ENCODE measurements around the gene TAPBP. TPM values are rescaled to one million over a fixed set of nuclear protein-coding genes. Genes with fewer than 3 reads are reported as not detected.
"Not testable (repeated sequence)": the region's sequence is repeated elsewhere in the genome, so short reads cannot be mapped to it uniquely, and the experiment has no call there.

Gene TAPBP
- total and polyA plus RNA-seq, 3 experiments from 2014 or later: 211 to 500 (median 213) TPM

DNA sequence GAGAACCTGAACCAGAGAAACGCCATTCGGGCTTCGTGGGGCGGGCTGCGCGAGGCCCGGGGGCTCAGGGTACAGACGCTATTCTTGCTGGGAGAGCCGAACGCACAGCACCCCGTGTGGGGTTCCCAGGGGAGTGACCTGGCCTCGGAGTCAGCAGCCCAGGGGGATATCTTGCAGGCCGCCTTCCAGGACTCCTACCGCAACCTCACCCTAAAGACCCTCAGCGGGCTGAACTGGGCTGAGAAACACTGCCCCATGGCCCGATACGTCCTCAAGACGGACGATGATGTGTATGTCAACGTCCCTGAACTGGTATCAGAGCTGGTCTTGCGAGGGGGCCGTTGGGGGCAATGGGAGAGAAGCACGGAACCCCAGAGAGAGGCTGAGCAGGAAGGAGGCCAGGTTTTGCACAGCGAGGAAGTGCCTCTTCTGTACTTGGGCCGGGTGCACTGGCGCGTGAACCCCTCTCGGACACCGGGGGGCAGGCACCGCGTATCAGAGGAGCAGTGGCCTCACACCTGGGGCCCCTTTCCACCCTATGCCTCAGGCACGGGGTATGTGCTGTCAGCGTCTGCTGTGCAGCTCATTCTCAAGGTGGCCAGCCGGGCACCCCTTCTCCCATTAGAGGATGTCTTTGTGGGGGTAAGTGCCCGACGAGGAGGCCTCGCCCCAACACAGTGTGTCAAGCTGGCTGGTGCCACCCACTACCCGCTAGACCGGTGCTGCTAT lies 36.1 kb downstream of the TAPBP start:
- peaks cover 29% of the 10 kb centered on the region for H3K36me3 ChIP-seq (ENCODE audit: insufficient read depth, low read length)
- CTCF ChIA-PET: interaction anchor here (0.6 to 3.8 kb wide), 18 partner anchors 11 to 433 kb away, joined by 3 to 38 read pairs (median 4); partner anchors contain the start of genes PFDN6, RGL2 and WDR46
- no peaks in the 10 kb centered on the region for H3K27me3 Mint-ChIP-seq
- no peaks in the 10 kb centered on the region for H3K27me3 ChIP-seq (ENCODE audit: insufficient read depth, low read length, poor library complexity, severe bottlenecking)
- DNase-seq: peak; percentile 16 to 63 (median 34)
- POLR2A ChIA-PET: interaction anchor here (0.5 to 2.8 kb wide), 19 partner anchors 9 to 306 kb away, joined by 3 to 41 read pairs (median 4); partner anchors contain the start of genes HLA-DPA1, PFDN6, RGL2 and RING1
- H3K9me3 ChIP-seq (ENCODE audit: low read length): no peaks in the 10 kb centered on the region
- H3K27ac Mint-ChIP-seq: peak overlapping the region; percentile 89 to 96 (median 92)
- peak overlapping the region; percentile 80 for H3K4me3 ChIP-seq (ENCODE audit: low read length)
- H3K4me1 ChIP-seq (ENCODE audit: insufficient read depth, low read length): peaks cover 50% of the 10 kb centered on the region
- peaks cover 56 to 89% (median 71%) of the 10 kb centered on the region in 3 donors for H3K4me1 Mint-ChIP-seq
- H3K4me3 Mint-ChIP-seq: peak overlapping the region; percentile 88 to 98 (median 89)
- H3K9me3 Mint-ChIP-seq: no peaks in the 10 kb centered on the region
- peaks cover 0 to 90% (median 20%) of the 10 kb centered on the region in 3 donors for H3K36me3 Mint-ChIP-seq
- H3K27ac ChIP-seq (ENCODE audit: low read depth, low read length): peak overlapping the region; percentile 68

DNA sequence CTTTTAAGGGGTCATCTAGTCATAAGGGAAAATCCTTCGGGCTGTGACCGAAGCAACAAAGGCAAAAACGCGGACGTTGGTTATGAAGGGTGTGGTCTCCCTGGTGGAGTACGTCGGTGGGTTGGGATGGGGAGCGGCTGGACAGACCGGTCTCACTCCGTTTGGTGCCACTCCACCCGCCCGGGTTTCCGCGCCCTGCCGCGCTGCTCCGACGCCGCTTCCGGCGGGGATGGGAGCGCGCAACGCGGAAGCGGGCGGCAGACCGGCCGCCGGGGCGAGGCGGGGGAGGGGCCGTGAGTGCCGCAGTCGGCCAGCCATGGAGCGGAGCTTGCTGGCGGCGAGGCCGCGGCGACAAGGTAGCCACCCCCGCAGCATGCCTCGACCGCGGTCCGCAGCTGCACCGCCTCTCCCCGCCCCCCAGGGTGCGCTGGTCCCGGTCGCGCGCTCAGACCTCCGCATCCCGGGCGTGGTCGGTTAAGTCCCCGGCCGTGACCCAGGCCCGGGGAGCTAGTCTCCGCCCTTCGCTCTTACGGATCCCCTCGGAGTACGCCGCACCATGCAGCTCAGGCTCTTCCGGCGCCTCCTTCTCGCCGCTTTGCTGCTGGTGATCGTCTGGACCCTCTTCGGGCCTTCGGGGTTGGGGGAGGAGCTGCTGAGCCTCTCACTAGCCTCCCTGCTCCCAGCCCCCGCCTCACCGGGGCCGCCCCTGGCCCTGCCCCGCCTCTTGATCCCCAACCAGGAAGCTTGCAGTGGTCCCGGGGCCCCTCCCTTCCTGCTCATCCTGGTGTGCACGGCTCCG lies 36.8 kb downstream of the TAPBP start, which contains the start of gene B3GALT4:
Gene B3GALT4, plus strand, starts transcription at position 260 of the 799 bp plus-strand sequence. Its CDS starts 297 bp downstream, at position 557.
- Mint-ChIP-seq H3K4me1 (peaks cover 61 to 92% (median 79%) of the 10 kb centered on the region in 3 donors), H3K36me3 (peaks cover 0 to 89% (median 16%) of the 10 kb centered on the region in 3 donors), H3K27me3 (no peaks in the 10 kb centered on the region), H3K4me3 (peak within 1 kb of the TSS; percentile 88 to 98 (median 89)), H3K9me3 (no peaks in the 10 kb centered on the region), H3K27ac (peak within 1 kb of the TSS; percentile 90 to 99 (median 94))
- H3K4me3 ChIP-seq (ENCODE audit: low read length): peak within 1 kb of the TSS; percentile 80
- H3K4me1 ChIP-seq (ENCODE audit: insufficient read depth, low read length): peaks cover 57% of the 10 kb centered on the region
- no peaks in the 10 kb centered on the region for H3K27me3 ChIP-seq (ENCODE audit: insufficient read depth, low read length, poor library complexity, severe bottlenecking)
- POLR2A ChIA-PET: interaction anchor here (0.6 to 2.8 kb wide), 20 partner anchors 10 to 305 kb away, joined by 3 to 41 read pairs (median 4); partner anchors contain the start of genes HLA-DPA1, PFDN6, RGL2 and RING1
- CTCF ChIA-PET: interaction anchor here (0.6 to 3.8 kb wide), 18 partner anchors 11 to 432 kb away, joined by 3 to 38 read pairs (median 4); partner anchors contain the start of genes PFDN6, RGL2 and WDR46
- peak; percentile 58 to 79 (median 73) for DNase-seq
- H3K36me3 ChIP-seq (ENCODE audit: insufficient read depth, low read length): peaks cover 26% of the 10 kb centered on the region
- peak within 1 kb of the TSS; percentile 68 for H3K27ac ChIP-seq (ENCODE audit: low read depth, low read length)
- no peaks in the 10 kb centered on the region for H3K9me3 ChIP-seq (ENCODE audit: low read length)

DNA sequence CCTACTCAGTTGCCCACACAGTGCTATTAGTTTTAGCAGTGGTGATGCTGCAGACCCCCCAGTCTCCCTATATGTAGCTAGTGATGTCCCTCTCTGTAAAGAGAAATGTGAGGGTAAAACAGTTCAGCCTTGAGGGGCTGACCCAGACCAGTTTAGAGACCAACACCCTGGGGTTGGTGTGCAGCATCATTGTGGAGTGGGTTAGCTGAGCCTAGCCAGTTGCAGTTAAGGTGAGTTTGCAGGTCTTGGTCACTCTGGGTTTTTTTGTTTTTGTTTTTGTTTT lies 37.4 kb downstream of the TAPBP start:
- peak overlapping the region; percentile 68 for H3K27ac ChIP-seq (ENCODE audit: low read depth, low read length)
- Mint-ChIP-seq H3K4me3 (peak overlapping the region; percentile 83 to 98 (median 87)), H3K27ac (peak overlapping the region; percentile 16 to 99 (median 94)), H3K27me3 (no peaks in the 10 kb centered on the region), H3K9me3 (no peaks in the 10 kb centered on the region), H3K4me1 (peaks cover 64 to 95% (median 84%) of the 10 kb centered on the region in 3 donors), H3K36me3 (peaks cover 0 to 90% (median 15%) of the 10 kb centered on the region in 3 donors)
- H3K4me3 ChIP-seq (ENCODE audit: low read length): peak overlapping the region; percentile 80
- H3K36me3 ChIP-seq (ENCODE audit: insufficient read depth, low read length): peaks cover 24% of the 10 kb centered on the region
- H3K4me1 ChIP-seq (ENCODE audit: insufficient read depth, low read length): peaks cover 57% of the 10 kb centered on the region
- no peaks in the 10 kb centered on the region for H3K9me3 ChIP-seq (ENCODE audit: low read length)
- POLR2A ChIA-PET: interaction anchor here (0.6 to 2.8 kb wide), 14 partner anchors 11 to 305 kb away, joined by 3 to 41 read pairs (median 4); partner anchors contain the start of genes HLA-DPA1, PFDN6, RGL2 and WDR46
- DNase-seq: no peak
- H3K27me3 ChIP-seq (ENCODE audit: insufficient read depth, low read length, poor library complexity, severe bottlenecking): no peaks in the 10 kb centered on the region
- CTCF ChIA-PET: interaction anchor here (0.9 to 3.8 kb wide), 10 partner anchors 12 to 431 kb away, joined by 3 to 38 read pairs (median 10); partner anchors contain the start of genes PFDN6, RGL2 and WDR46

DNA sequence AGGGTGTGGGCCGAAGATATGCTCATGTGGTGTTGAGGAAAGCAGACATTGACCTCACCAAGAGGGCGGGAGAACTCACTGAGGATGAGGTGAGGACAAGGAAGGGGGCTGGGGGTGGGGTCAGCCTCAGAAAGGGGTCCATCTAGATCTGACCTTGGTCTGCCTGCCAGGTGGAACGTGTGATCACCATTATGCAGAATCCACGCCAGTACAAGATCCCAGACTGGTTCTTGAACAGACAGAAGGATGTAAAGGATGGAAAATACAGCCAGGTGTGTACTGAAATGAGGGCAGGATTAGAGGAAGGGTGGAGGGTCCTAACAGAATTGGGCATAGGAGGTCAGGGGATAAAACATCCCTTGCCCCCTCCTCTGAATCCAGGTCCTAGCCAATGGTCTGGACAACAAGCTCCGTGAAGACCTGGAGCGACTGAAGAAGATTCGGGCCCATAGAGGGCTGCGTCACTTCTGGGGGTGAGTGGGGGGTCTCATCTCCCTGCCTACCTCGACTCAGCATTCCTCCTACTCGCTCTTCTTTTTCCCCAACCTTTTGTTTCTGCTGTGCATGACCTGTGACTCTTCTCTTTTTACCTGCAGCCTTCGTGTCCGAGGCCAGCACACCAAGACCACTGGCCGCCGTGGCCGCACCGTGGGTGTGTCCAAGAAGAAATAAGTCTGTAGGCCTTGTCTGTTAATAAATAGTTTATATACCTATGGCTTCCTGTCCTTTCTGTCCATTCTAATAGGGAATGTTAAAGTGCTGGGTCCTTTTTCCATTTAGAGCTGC lies 37.9 kb downstream of the TAPBP start:
- CTCF ChIA-PET: interaction anchor here (0.6 to 3.8 kb wide), 7 partner anchors 13 to 1834 kb away, joined by 3 to 38 read pairs (median 11); partner anchors contain the start of genes PFDN6, RGL2 and WDR46
- Histone ChIP-seq H3K4me1 (ENCODE audit: insufficient read depth, low read length) (peaks cover 59% of the 10 kb centered on the region), H3K4me3 (ENCODE audit: low read length) (peak overlapping the region; percentile 80), H3K27ac (ENCODE audit: low read depth, low read length) (peak overlapping the region; percentile 68), H3K36me3 (ENCODE audit: insufficient read depth, low read length) (peaks cover 24% of the 10 kb centered on the region)
- H3K36me3 Mint-ChIP-seq: peaks cover 0 to 90% (median 12%) of the 10 kb centered on the region in 3 donors
- H3K9me3 Mint-ChIP-seq; DNase-seq; H3K27me3 ChIP-seq (ENCODE audit: insufficient read depth, low read length, poor library complexity, severe bottlenecking); H3K27me3 Mint-ChIP-seq; H3K9me3 ChIP-seq (ENCODE audit: low read length): not testable (repeated sequence)
- H3K4me1 Mint-ChIP-seq: peaks cover 64 to 95% (median 84%) of the 10 kb centered on the region in 3 donors
- H3K27ac Mint-ChIP-seq: peak overlapping the region; percentile 16 to 99 (median 94)
- POLR2A ChIA-PET: interaction anchor here (1.0 to 2.8 kb wide), 7 partner anchors 11 to 202 kb away, joined by 3 to 41 read pairs (median 17); partner anchors contain the start of genes HLA-DPA1, PFDN6, RGL2 and WDR46
- H3K4me3 Mint-ChIP-seq: peak overlapping the region; percentile 83 to 98 (median 87)

DNA sequence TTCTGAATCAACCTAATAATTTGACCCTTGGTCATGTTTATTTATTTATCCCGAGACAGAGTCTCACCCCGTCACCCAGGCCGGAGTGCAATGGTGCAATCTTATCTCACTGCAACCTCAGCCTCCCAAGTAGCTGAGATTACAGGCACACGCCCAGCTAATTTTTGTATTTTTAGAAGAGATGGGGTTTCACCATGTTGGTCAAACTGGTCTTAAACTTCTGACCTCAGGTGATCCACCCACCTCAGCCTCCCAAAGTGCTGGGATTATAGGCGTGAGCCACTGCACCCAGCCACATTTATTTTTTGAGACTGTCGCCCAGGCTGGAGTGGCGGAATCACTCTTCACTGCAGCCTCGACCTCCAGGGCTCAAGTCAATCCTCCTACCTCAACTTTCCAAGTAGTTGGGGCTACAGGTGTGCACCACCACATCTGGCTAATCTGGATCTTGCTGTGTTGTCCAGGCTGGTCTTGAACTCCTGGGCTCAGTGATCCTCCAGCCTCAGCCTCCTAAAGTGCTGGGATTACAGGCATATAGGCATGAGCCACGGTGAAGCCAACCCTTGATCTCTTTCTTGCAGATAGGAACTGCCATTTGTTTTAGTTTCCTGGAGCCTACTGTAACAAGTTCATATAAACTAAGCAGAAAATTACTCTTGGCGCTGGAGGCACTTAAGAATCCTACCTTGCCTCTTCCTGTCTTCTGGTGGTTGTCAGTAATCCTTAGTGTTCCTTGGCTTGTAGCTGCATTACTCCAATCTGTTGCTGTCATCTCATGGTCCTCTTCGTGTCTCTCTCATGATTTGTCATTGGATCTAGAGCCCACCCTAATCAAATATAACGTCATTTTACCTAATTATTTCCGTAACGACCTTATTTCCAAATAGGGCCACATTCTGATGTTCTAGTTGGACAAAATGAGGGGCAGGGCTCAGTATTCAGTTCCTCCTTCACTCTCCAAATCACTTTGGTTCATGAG lies 39.7 kb downstream of the TAPBP start:
- no peak for DNase-seq
- Histone ChIP-seq H3K4me1 (ENCODE audit: insufficient read depth, low read length) (peaks cover 68% of the 10 kb centered on the region), H3K9me3 (ENCODE audit: low read length) (no peaks in the 10 kb centered on the region), H3K27me3 (ENCODE audit: insufficient read depth, low read length, poor library complexity, severe bottlenecking) (no peaks in the 10 kb centered on the region), H3K36me3 (ENCODE audit: insufficient read depth, low read length) (peaks cover 27% of the 10 kb centered on the region), H3K27ac (ENCODE audit: low read depth, low read length) (peak overlapping the region; percentile 68), H3K4me3 (ENCODE audit: low read length) (no peak overlapping the region)
- H3K4me3 Mint-ChIP-seq: peak overlapping the region; percentile 84 to 100 (median 99)
- peak overlapping the region; percentile 92 to 100 (median 99) for H3K27ac Mint-ChIP-seq
- H3K36me3 Mint-ChIP-seq: peaks cover 0 to 82% (median 16%) of the 10 kb centered on the region in 3 donors
- H3K27me3 Mint-ChIP-seq: no peaks in the 10 kb centered on the region
- POLR2A ChIA-PET: no interaction called here
- no peaks in the 10 kb centered on the region for H3K9me3 Mint-ChIP-seq
- CTCF ChIA-PET: no interaction called here
- peaks cover 73 to 92% (median 90%) of the 10 kb centered on the region in 3 donors for H3K4me1 Mint-ChIP-seq

DNA sequence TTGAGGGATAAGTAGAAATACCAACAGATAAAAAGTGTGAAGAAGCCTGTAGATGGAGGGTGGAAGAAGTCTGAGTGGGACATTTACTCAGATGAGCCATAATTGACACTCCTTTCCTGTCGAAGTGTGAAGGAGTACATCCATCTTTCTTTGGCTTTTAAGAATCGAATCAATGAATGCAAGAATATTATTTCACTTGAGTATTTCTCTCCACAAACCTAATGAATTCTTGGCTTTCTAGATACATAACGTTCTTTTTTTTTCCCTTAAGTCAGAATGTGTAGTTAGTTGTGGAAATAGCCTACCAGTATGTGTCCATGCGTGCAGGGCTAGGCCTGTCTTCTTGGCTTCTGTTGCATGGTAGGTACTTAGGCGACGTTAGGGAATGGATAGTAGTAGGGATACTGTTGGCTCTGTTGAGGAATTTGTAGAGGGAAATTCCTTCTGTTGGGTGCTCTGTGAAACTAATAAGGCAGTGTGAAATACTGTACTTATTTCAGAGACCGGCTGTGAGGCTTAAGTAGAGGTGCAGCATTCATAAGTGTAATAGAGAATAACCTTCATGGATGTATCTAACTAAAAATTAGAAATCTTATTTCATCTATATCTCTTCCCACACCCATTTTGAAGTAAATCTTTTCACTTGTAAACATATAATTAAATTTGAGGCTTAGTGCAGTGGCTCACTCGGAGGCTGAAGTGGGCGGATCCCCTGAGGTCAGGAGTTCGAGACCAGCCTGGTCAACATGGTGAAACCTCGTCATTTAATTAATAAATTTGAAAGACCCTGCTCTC lies 40.6 kb downstream of the TAPBP start:
- H3K36me3 Mint-ChIP-seq: peaks cover 0 to 82% (median 19%) of the 10 kb centered on the region in 3 donors
- DNase-seq: no peak
- no peaks in the 10 kb centered on the region for H3K27me3 ChIP-seq (ENCODE audit: insufficient read depth, low read length, poor library complexity, severe bottlenecking)
- ChIA-PET POLR2A (interaction anchor here (3.2 kb wide), 1 partner anchor 25 kb away, joined by 22 read pairs; the partner anchor contains the start of gene RGL2), CTCF (interaction anchor here (4.6 kb wide), 1 partner anchor 23 kb away, joined by 33 read pairs; no protein-coding TSS in a partner anchor)
- peaks cover 36% of the 10 kb centered on the region for H3K36me3 ChIP-seq (ENCODE audit: insufficient read depth, low read length)
- peak overlapping the region; percentile 92 for H3K27ac ChIP-seq (ENCODE audit: low read depth, low read length)
- H3K27me3 Mint-ChIP-seq: no peaks in the 10 kb centered on the region
- H3K4me3 ChIP-seq (ENCODE audit: low read length): peak overlapping the region; percentile 79
- no peaks in the 10 kb centered on the region for H3K9me3 Mint-ChIP-seq
- H3K4me3 Mint-ChIP-seq: peak overlapping the region; percentile 98 to 100 (median 99)
- peaks cover 59% of the 10 kb centered on the region for H3K4me1 ChIP-seq (ENCODE audit: insufficient read depth, low read length)
- peaks cover 69 to 90% (median 82%) of the 10 kb centered on the region in 3 donors for H3K4me1 Mint-ChIP-seq
- peak overlapping the region; percentile 98 to 100 (median 99) for H3K27ac Mint-ChIP-seq
- H3K9me3 ChIP-seq (ENCODE audit: low read length): no peaks in the 10 kb centered on the region

Data from CD8-positive, alpha-beta memory T cell (primary cell).